H1 (cell line): ENCODE measurements around the gene ANXA6. TPM values are rescaled to one million over a fixed set of nuclear protein-coding genes. Genes with fewer than 3 reads are reported as not detected.

Experiments used
- RNF2 ChIP-seq: fragments of 200-900, 300-1000 bp; sonication (generic); IDR thresholded peaks from 2 replicates; pipeline ENCODE4 v1.7.1; 2016; ENCODE audit warnings: borderline replicate concordance, low read depth, mild to moderate bottlenecking, antibody characterized with exemption, low read length; ENCODE audit not compliant: poor library complexity, severe bottlenecking; ENCODE audit errors: missing control alignments
- polyA plus RNA-seq, 7 experiments: library from polyadenylated mRNA; depleted of rRNA in 3 of 7; stranded (reverse) in 5 of 7; unstranded in 2 of 7; fragments of >200 nt in 5 of 7; fragments of 200-250 nt in 2 of 7; gene quantifications; 1 replicate in 5 of 7; 2 replicates in 1 of 7; 4 replicates in 1 of 7; pipeline versions ENCODE4 v1.2.1 to v1.2.3, GENCODE V29; 2011 to 2013; ENCODE audit warnings: missing spikeins in 2 of 7, mixed read lengths in 2 of 7
- total RNA-seq: library from RNA; stranded (reverse); fragmentation: NEBNext Ultra II Directional; extraction: Animal tissue kit (Norgen Biotek cat#: 25700); gene quantifications from 2 replicates; pipeline ENCODE4 v1.2.1, GENCODE V29; 2021
- TF ChIP-seq, protein P1 (sequence below): fragments of 300-600 bp; sonication (generic); IDR thresholded peaks from 2 replicates; pipeline ENCODE4 v1.7.1; 2012; ENCODE audit warnings: low read length, moderate library complexity, mild to moderate bottlenecking, inconsistent platforms; ENCODE audit not compliant: insufficient replicate concordance

Gene ANXA6
- total and polyA plus RNA-seq, 2 of the 8 experiments (the other 6 are each of a cell fraction or from before 2014, with no cell fraction given) = 61.3 to 78.6 TPM

DNA sequence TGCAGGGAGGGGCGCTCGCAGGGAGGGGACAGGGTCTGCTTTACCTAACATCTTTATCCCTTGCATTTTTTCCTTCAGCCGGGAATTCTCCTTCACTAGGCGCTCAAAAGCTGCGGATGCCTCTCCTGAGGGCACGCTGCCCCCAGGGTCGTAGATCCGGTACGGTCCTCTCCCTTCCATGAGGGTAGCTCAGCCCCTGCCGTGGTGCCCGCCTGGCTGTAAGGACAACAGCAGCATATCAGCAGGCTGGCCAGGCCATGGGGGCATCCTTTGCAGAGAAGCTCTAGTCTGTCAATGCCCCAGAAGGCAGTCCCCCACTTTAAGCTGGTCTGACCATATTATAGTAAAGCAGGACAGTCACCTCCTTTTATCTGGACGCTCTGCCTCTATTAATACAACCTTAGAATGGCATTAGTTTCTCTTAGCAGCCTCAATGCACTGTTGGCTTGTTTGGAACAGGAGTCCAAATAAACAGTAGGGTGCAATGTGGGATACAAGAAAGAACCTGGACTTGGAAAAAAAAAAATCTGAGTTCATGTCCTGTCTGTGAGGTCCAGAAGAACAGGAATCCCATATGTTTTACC is 92.6 kb downstream of the ANXA6 start (continued):
- TF ChIP-seq, protein P1, sequence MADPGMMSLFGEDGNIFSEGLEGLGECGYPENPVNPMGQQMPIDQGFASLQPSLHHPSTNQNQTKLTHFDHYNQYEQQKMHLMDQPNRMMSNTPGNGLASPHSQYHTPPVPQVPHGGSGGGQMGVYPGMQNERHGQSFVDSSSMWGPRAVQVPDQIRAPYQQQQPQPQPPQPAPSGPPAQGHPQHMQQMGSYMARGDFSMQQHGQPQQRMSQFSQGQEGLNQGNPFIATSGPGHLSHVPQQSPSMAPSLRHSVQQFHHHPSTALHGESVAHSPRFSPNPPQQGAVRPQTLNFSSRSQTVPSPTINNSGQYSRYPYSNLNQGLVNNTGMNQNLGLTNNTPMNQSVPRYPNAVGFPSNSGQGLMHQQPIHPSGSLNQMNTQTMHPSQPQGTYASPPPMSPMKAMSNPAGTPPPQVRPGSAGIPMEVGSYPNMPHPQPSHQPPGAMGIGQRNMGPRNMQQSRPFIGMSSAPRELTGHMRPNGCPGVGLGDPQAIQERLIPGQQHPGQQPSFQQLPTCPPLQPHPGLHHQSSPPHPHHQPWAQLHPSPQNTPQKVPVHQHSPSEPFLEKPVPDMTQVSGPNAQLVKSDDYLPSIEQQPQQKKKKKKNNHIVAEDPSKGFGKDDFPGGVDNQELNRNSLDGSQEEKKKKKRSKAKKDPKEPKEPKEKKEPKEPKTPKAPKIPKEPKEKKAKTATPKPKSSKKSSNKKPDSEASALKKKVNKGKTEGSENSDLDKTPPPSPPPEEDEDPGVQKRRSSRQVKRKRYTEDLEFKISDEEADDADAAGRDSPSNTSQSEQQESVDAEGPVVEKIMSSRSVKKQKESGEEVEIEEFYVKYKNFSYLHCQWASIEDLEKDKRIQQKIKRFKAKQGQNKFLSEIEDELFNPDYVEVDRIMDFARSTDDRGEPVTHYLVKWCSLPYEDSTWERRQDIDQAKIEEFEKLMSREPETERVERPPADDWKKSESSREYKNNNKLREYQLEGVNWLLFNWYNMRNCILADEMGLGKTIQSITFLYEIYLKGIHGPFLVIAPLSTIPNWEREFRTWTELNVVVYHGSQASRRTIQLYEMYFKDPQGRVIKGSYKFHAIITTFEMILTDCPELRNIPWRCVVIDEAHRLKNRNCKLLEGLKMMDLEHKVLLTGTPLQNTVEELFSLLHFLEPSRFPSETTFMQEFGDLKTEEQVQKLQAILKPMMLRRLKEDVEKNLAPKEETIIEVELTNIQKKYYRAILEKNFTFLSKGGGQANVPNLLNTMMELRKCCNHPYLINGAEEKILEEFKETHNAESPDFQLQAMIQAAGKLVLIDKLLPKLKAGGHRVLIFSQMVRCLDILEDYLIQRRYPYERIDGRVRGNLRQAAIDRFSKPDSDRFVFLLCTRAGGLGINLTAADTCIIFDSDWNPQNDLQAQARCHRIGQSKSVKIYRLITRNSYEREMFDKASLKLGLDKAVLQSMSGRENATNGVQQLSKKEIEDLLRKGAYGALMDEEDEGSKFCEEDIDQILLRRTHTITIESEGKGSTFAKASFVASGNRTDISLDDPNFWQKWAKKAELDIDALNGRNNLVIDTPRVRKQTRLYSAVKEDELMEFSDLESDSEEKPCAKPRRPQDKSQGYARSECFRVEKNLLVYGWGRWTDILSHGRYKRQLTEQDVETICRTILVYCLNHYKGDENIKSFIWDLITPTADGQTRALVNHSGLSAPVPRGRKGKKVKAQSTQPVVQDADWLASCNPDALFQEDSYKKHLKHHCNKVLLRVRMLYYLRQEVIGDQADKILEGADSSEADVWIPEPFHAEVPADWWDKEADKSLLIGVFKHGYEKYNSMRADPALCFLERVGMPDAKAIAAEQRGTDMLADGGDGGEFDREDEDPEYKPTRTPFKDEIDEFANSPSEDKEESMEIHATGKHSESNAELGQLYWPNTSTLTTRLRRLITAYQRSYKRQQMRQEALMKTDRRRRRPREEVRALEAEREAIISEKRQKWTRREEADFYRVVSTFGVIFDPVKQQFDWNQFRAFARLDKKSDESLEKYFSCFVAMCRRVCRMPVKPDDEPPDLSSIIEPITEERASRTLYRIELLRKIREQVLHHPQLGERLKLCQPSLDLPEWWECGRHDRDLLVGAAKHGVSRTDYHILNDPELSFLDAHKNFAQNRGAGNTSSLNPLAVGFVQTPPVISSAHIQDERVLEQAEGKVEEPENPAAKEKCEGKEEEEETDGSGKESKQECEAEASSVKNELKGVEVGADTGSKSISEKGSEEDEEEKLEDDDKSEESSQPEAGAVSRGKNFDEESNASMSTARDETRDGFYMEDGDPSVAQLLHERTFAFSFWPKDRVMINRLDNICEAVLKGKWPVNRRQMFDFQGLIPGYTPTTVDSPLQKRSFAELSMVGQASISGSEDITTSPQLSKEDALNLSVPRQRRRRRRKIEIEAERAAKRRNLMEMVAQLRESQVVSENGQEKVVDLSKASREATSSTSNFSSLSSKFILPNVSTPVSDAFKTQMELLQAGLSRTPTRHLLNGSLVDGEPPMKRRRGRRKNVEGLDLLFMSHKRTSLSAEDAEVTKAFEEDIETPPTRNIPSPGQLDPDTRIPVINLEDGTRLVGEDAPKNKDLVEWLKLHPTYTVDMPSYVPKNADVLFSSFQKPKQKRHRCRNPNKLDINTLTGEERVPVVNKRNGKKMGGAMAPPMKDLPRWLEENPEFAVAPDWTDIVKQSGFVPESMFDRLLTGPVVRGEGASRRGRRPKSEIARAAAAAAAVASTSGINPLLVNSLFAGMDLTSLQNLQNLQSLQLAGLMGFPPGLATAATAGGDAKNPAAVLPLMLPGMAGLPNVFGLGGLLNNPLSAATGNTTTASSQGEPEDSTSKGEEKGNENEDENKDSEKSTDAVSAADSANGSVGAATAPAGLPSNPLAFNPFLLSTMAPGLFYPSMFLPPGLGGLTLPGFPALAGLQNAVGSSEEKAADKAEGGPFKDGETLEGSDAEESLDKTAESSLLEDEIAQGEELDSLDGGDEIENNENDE = no peak
- TF ChIP-seq RNF2 = no peak
